HG02759 (cell line): ENCODE data around the gene PAAF1.

Experiments
- ATAC-seq: cut with Tn5 transposase; IDR thresholded peaks from one replicate; pipeline ENCODE4 v1.9.1; 2021; ENCODE audit warnings: mild to moderate bottlenecking, moderate library complexity; ENCODE audit not compliant: unreplicated experiment

Gene PAAF1

GRCh38 chr11:73876424-73877310 lies at the start of gene PAAF1, which contains the start of gene COA4:
Gene PAAF1, plus strand, starts transcription at chr11:73876999. Its CDS starts 23 bp downstream, at chr11:73877022.
Gene COA4, minus strand, starts transcription at chr11:73876846. Its CDS starts 3,468 bp downstream, at chr11:73873378.
- peak; percentile 98 for ATAC-seq

- ATAC-seq, result no peak
These were observed 46.5 kb upstream of the PAAF1 start for GRCh38 chr11:73830261-73830660.

- no peak for ATAC-seq
These were observed 43.7 kb upstream of the PAAF1 start for GRCh38 chr11:73833067-73833466.

- no peak for ATAC-seq
These were observed 38.2 kb upstream of the PAAF1 start for GRCh38 chr11:73838443-73839122.

- no peak for ATAC-seq
These were observed 37.7 kb upstream of the PAAF1 start for GRCh38 chr11:73839123-73839457.

- ATAC-seq, result no peak
These were observed 25.6 kb upstream of the PAAF1 start for GRCh38 chr11:73851046-73851764.

- no peak for ATAC-seq
These were observed 24.8 kb upstream of the PAAF1 start for GRCh38 chr11:73852049-73852448.

- no peak for ATAC-seq
These were observed 22.1 kb upstream of the PAAF1 start for GRCh38 chr11:73854680-73855079.

GRCh38 chr11:73856031-73856567 lies 20.7 kb upstream of the PAAF1 start:
- no peak for ATAC-seq

GRCh38 chr11:73859671-73860070 lies 17.1 kb upstream of the PAAF1 start:
- no peak for ATAC-seq

GRCh38 chr11:73860202-73860601 lies 16.6 kb upstream of the PAAF1 start:
- no peak for ATAC-seq

- ATAC-seq, result no peak
These were observed 13.8 kb upstream of the PAAF1 start for GRCh38 chr11:73862986-73863385.

GRCh38 chr11:73866095-73866579 lies 10.7 kb upstream of the PAAF1 start:
- no peak for ATAC-seq

GRCh38 chr11:73866586-73866996 lies 10.2 kb upstream of the PAAF1 start:
- no peak for ATAC-seq

- no peak for ATAC-seq
These were observed 7.4 kb upstream of the PAAF1 start for GRCh38 chr11:73869332-73869949.

- ATAC-seq, result no peak
These were observed 6.5 kb upstream of the PAAF1 start for GRCh38 chr11:73870261-73870660.

- ATAC-seq, result no peak
These were observed 3.9 kb upstream of the PAAF1 start for GRCh38 chr11:73872749-73873357.

GRCh38 chr11:73875380-73875779 lies 1.4 kb upstream of the PAAF1 start:
- no peak for ATAC-seq

- ATAC-seq, result no peak
These were observed 959 bp upstream of the PAAF1 start for GRCh38 chr11:73875840-73876239.

GRCh38 chr11:73878771-73879170 lies 2.0 kb downstream of the PAAF1 start:
- no peak for ATAC-seq
